C4-2B (cell line): ENCODE data around the gene CYB5R2.

ENCODE experiments used
- ZFX ChIP-seq: fragments of 450-650 bp; IDR thresholded peaks from 2 replicates; pipeline ENCODE4 v1.6.1; 2017
- TF ChIP-seq, protein P1 (sequence below): fragments of 450-650 bp; conservative IDR thresholded peaks from 2 replicates; pipeline ENCODE4 v1.5.1; 2017; ENCODE audit warnings: mild to moderate bottlenecking

- TF ChIP-seq, protein P1, sequence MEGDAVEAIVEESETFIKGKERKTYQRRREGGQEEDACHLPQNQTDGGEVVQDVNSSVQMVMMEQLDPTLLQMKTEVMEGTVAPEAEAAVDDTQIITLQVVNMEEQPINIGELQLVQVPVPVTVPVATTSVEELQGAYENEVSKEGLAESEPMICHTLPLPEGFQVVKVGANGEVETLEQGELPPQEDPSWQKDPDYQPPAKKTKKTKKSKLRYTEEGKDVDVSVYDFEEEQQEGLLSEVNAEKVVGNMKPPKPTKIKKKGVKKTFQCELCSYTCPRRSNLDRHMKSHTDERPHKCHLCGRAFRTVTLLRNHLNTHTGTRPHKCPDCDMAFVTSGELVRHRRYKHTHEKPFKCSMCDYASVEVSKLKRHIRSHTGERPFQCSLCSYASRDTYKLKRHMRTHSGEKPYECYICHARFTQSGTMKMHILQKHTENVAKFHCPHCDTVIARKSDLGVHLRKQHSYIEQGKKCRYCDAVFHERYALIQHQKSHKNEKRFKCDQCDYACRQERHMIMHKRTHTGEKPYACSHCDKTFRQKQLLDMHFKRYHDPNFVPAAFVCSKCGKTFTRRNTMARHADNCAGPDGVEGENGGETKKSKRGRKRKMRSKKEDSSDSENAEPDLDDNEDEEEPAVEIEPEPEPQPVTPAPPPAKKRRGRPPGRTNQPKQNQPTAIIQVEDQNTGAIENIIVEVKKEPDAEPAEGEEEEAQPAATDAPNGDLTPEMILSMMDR, result no peak
- no peak for TF ChIP-seq ZFX
Observed at GRCh38 chr11:7689239-7689638, 15.9 kb upstream of the CYB5R2 start.
